Lower leg skin (tissue), 4 donors: ENCODE results near the gene OLFML1. TPM values are rescaled to one million over a fixed set of nuclear protein-coding genes. Genes with fewer than 3 reads are reported as not detected.

Experiments
- DNase-seq, 2 donors: peaks; one replicate each; pipeline ENCODE4 v3.0.0-alpha.2; 2019; ENCODE audit warnings: low spot score in 2 of 2
- H3K4me3 ChIP-seq: fragments of 200-600 bp; sonication (generic); 2 replicates; pipeline ENCODE4 v1.5.1; 2017; ENCODE audit warnings: mild to moderate bottlenecking, low read depth; ENCODE audit not compliant: poor library complexity, severe bottlenecking
- POLR2A ChIP-seq, 2 donors: fragments of 450-650 bp; IDR thresholded peaks; one replicate each; pipeline ENCODE4 v1.6.1; 2016 to 2017; ENCODE audit warnings: antibody characterized with exemption in 2 of 2, mild to moderate bottlenecking in 1 of 2, moderate library complexity in 1 of 2
- WGBS, 2 donors: methylation state at CpG; one replicate each; pipeline ENCODE4 v1.1.5; 2018; 5-methylcytosine and 5-hydroxymethylcytosine counted together
- intact Hi-C: fragments of 100-400 bp; cut with DNase I; formaldehyde crosslinking; loops from one replicate; pipeline ENCODE4 v1.15.0; 2023; ENCODE audit warnings: low total_unique reads
- total RNA-seq, 4 donors: library from RNA; depleted of rRNA; stranded (reverse); fragments of >200 nt; gene quantifications; one replicate each; pipeline ENCODE4 v1.1.0, GENCODE V29; 2016
- TF ChIP-seq, protein P1 (sequence below), 3 donors: fragments of 450-650 bp; IDR thresholded peaks; one replicate each; pipeline ENCODE4 v1.5.1; 2016; ENCODE audit warnings: antibody characterized with exemption in 3 of 3, mild to moderate bottlenecking in 3 of 3, moderate library complexity in 2 of 3

Gene OLFML1
- total RNA-seq, 4 donors from 2014 or later: 1.4 to 4.0 (median 2.7) TPM

DNA sequence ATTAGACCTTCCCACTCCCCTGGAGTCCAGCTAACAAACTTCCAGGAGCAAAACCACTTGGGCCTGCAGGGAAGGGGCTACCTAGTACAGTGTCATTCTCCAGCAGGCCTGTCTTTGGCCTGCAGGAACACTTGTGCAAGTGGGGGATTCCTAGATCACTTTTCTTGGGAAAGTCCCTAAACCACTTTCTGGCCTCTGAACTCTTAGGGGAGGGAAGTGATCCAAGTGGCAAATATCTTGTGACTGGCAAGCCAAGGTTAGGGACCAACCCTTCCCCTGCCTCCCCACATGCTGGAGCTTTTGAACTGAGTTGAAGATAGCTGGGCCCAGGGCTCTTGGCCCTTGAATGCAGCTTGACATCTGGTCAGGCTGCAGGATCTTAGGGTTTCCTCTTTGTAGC is 45.7 kb downstream of the OLFML1 start:
- no peak overlapping the region for H3K4me3 ChIP-seq
- TF ChIP-seq, protein P1, sequence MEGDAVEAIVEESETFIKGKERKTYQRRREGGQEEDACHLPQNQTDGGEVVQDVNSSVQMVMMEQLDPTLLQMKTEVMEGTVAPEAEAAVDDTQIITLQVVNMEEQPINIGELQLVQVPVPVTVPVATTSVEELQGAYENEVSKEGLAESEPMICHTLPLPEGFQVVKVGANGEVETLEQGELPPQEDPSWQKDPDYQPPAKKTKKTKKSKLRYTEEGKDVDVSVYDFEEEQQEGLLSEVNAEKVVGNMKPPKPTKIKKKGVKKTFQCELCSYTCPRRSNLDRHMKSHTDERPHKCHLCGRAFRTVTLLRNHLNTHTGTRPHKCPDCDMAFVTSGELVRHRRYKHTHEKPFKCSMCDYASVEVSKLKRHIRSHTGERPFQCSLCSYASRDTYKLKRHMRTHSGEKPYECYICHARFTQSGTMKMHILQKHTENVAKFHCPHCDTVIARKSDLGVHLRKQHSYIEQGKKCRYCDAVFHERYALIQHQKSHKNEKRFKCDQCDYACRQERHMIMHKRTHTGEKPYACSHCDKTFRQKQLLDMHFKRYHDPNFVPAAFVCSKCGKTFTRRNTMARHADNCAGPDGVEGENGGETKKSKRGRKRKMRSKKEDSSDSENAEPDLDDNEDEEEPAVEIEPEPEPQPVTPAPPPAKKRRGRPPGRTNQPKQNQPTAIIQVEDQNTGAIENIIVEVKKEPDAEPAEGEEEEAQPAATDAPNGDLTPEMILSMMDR (IDR thresholded peaks at IDR 0.05): no peak
- no peak for TF ChIP-seq POLR2A (IDR thresholded peaks at IDR 0.05)
- intact Hi-C loops: no loop called here
- DNase-seq: no peak

DNA sequence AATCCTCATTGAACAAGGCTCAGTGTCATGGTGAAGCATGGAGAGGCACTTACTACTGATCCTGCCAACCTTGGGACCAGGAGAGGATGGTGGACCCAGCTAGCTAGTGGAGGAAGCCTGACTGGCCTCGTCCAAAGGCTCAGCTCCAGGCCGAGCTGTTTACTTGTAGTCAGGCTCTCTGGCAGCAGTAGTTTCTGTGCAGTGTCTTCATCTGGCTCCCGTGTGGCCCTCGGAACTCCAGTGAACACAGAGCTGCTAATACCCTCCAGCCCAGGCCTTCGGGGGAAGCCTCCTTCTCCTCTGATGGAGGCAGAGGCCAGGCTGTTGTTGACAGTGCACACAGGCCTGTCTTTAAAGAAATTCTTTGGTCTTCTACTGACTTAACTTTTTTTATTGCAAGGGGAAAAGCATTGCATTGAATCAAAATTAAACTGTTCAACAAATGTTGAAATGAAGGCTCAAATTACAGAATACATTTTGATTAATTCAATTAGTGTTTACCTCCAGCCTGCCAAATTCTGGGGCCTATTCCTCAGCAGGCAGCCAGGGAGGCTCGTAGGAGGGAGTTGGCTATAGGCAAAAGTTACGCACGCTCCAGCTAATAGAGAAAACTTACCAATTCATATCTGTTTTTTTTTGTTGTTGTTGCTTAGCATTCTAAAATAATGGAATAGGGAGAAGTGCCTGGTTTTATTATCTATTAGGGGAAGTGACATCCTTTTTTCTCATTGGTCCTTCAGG is 47.3 kb downstream of the OLFML1 start:
- H3K4me3 ChIP-seq: no peak overlapping the region
- 69 to 71% methylated on average over 8 of the region's 8 CpGs for WGBS, 2 donors
- no peak for DNase-seq
- intact Hi-C loops: no loop called here
- no peak for TF ChIP-seq POLR2A (IDR thresholded peaks at IDR 0.05)
- TF ChIP-seq, protein P1 (IDR thresholded peaks at IDR 0.05): no peak

DNA sequence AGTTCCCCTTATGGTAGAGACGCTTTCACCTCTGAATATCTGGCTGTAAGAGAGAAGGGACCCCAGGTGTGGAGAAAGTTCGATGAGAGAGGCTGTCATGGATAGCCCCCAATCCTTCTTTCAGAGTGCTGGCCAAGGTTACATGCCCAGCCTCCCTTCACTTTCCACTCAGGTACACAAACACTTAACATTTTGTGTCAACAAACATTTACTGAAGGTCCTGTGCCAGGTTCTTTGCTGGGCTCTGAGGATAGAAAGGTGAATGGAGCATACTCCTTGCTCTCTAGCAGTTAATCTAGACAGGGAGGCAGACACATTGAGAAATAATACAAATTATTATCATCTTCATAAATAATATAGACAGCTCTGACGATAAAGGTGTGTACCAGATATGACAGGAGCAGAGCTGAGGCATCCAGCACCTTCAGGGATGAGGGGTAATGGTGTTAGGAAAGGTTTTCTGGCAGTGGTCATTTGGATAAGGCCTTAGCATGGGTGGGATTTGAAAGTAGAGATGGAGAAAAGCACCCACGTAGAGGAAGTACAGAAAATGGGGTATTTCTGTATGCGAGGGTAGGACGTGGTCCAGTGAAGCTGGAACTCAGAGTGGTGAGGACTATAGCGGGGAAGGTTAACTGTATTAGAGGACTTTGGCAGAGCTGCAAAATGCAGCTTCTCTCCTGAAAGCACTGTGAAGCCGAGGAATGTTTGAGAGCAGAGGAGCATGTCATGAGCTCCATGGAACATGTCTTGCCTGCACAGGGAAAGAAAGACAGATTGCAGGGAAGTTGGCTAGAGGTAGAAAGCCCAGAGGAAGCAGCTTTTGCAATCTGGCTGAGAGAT is 48.1 kb downstream of the OLFML1 start:
- no peak for TF ChIP-seq POLR2A (IDR thresholded peaks at IDR 0.05)
- TF ChIP-seq, protein P1 (IDR thresholded peaks at IDR 0.05): no peak
- intact Hi-C loops: no loop called here
- 88 to 91% methylated on average over 8 of the region's 8 CpGs for WGBS, 2 donors
- H3K4me3 ChIP-seq: no peak overlapping the region
- DNase-seq: no peak

DNA sequence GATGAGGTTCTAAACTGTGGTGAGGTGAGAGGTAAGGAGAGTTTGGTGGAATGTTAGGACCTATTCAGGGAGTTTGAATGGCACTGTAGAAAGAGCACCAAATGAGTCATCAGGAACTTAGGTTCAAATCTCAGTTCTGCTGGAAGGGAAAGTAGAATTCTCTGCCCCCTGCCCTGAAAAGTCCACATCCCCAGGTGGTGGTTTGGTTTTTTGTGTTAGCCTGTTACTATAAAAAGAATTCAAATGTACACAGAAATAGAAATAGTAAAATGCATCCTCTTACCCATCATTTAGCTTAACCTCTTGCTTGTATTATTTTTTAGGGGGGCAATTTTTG is 48.7 kb downstream of the OLFML1 start:
- intact Hi-C loops: no loop called here
- DNase-seq: no peak
- no peak for TF ChIP-seq POLR2A (IDR thresholded peaks at IDR 0.05)
- TF ChIP-seq, protein P1 (IDR thresholded peaks at IDR 0.05): no peak
- no peak overlapping the region for H3K4me3 ChIP-seq

DNA sequence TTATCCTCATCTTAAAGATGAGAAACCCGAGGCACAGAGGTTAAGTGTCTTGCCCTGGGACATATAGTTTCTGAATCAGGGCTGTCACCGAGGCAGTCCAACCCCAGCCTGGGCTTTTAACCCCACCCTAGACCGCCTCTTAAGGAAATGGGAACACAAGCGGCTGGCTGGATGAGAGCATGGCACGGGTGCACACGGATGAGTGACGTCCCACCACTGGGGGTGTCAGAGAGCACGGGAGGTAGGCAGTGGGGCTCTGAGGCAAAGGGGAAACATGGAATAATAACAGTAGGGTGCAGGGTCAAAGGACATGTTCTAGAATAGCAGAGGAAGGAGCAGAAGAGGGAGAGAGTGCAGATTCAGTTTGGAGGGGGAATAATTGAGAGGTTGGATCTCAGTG is 50.8 kb downstream of the OLFML1 start:
- DNase-seq: peak in 1 of 2 donors; percentile 46
- no peak overlapping the region for H3K4me3 ChIP-seq
- TF ChIP-seq, protein P1 (IDR thresholded peaks at IDR 0.05): no peak
- TF ChIP-seq POLR2A (IDR thresholded peaks at IDR 0.05): no peak
- intact Hi-C loops: no loop called here
- WGBS, 2 donors: 42 to 49% methylated on average over 8 of the region's 8 CpGs
